Brain microvascular endothelial cell (primary cell): ENCODE measurements around the gene RABL2B.

Experiments used
- DNase-seq: peaks from one replicate; pipeline ENCODE4 v3.0.0-alpha.2; 2020
- H3K27ac ChIP-seq: fragments of 250-450 bp; sonication (Bioruptor Pico); 2 replicates; pipeline ENCODE4 v1.5.1; 2020; ENCODE audit warnings: mild to moderate bottlenecking, moderate library complexity
- H3K27me3 ChIP-seq: fragments of 250-450 bp; sonication (Bioruptor Pico); replicated peaks from 2 replicates; pipeline ENCODE4 v1.5.1; 2020; ENCODE audit warnings: mild to moderate bottlenecking
- H3K36me3 ChIP-seq: fragments of 250-450 bp; sonication (Bioruptor Pico); replicated peaks from 2 replicates; pipeline ENCODE4 v1.5.1; 2020; ENCODE audit warnings: mild to moderate bottlenecking
- H3K4me3 ChIP-seq: 2 replicates; pipeline ENCODE4 v1.5.1; 2011; ENCODE audit warnings: low read depth, mild to moderate bottlenecking, control low read depth, low read length, moderate library complexity
- CTCF ChIP-seq: IDR thresholded peaks from 2 replicates; pipeline ENCODE4 v1.5.1; 2011; ENCODE audit warnings: low read depth, mild to moderate bottlenecking, moderate library complexity, low read length, control low read depth, inconsistent platforms; ENCODE audit errors: missing control alignments
- in situ Hi-C: cut with HindIII; loops from 2 replicates; pipeline ENCODE4 v1.10.0; 2017; ENCODE audit warnings: low sequenced_read_pairs, low pct_ligation_motif_present

RABL2B gene

GRCh38 chr22:50725597-50725996, 57.8 kb downstream of the RABL2B start:
- DNase-seq: no peak
- no peaks in the 10 kb centered on the region for H3K36me3 ChIP-seq
- H3K4me3 ChIP-seq: no peak overlapping the region
- in situ Hi-C loops: no loop called here
- H3K27ac ChIP-seq: no peak overlapping the region
- H3K27me3 ChIP-seq: peaks cover 23% of the 10 kb centered on the region
- no peak for TF ChIP-seq CTCF

DNA sequence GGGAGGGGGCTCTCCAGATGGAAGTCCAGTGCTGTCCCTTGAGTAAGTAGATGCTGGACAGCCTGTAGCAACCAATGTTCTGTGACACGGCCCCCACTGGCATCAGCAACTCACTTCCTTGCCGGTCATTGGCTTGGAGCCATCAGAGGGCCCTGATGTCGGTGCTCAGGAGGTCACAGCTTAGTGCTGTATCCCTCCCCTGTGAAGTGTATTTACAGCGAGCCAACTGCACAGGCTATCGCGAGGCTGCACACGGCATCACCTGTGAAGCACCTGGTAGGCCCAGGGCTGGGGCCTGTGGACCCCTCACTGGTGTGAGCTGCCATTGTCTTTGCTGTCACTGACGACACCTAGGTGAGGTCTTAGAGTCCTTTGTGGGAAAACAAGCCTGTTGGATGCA, 58.8 kb downstream of the RABL2B start:
- H3K36me3 ChIP-seq: no peaks in the 10 kb centered on the region
- TF ChIP-seq CTCF: no peak

DNA sequence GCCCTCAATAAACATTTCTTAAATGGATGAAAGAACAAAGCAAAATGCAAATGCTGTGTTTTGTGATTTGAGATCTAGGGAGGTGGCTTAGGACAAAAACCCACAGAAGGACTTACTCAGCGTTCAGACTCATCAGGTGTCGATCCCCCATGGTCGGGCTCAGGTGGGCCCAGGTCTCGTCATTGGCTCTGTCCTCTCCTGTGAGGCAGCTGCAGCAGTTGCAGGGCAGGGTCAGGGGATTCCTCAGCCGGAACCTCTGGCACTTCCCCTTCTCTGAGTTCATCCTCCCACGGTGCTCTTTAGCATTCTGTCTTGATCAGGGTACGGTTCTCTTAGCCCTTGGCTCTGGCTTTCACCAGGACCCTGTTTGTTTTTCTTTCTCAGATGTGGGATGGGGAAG, 59.4 kb downstream of the RABL2B start:
- in situ Hi-C loops: no loop called here
- TF ChIP-seq CTCF: no peak
- Histone ChIP-seq H3K36me3 (no peaks in the 10 kb centered on the region), H3K27me3 (peaks cover 26% of the 10 kb centered on the region), H3K4me3 (no peak overlapping the region), H3K27ac (no peak overlapping the region)
- no peak for DNase-seq

More for the DNA sequence above, 58.8 kb downstream of the RABL2B start:
- no peak for DNase-seq
- in situ Hi-C loops: no loop called here
- H3K4me3 ChIP-seq: no peak overlapping the region
- peaks cover 20% of the 10 kb centered on the region for H3K27me3 ChIP-seq
- no peak overlapping the region for H3K27ac ChIP-seq

GRCh38 chr22:50722716-50723428, 60.6 kb downstream of the RABL2B start:
- Histone ChIP-seq H3K27me3 (peaks cover 27% of the 10 kb centered on the region), H3K27ac (no peak overlapping the region), H3K4me3 (no peak overlapping the region), H3K36me3 (no peaks in the 10 kb centered on the region)
- TF ChIP-seq CTCF: no peak
- no peak for DNase-seq
- in situ Hi-C loops: no loop called here

- Histone ChIP-seq H3K27me3 (peaks cover 27% of the 10 kb centered on the region), H3K27ac (no peak overlapping the region), H3K36me3 (no peaks in the 10 kb centered on the region), H3K4me3 (no peak overlapping the region)
- TF ChIP-seq CTCF: no peak
- no peak for DNase-seq
- in situ Hi-C loops: no loop called here
These were observed 61.3 kb downstream of the RABL2B start for GRCh38 chr22:50722048-50722701.
